Measurements from ENCODE around the gene LDHB.
"Not testable (repeated sequence)": the region's sequence is repeated elsewhere in the genome, so short reads cannot be mapped to it uniquely, and the experiment has no call there.

Gene LDHB

GRCh38 chr12:21657326-21658077, at the start of gene LDHB:
LDHB (minus strand) TSS chr12:21657842; CDS start chr12:21654671, 3,171 bp downstream.
- ATAC-seq = peak; percentile 96 to 97

DNA sequence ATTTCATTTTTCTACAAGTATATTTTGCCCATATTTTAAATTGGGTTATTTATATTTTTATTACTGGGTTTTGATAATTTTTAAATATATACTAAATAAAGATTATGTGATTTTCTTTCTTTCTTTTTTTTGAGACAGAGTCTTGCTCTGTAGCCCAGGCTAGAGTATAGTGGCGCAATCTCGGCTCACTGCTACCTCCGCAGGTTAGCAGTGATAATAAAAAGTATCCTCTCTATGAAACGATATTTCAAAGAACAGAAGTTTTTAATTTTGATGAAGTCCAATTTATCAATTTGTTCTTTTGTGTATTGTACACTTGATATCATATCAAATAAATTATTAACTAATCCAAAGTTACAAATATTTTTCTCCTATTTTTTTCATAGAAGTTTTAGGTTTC, 47.2 kb upstream of the LDHB start:
- ATAC-seq = no peak

- ATAC-seq = no peak
Measured at GRCh38 chr12:21699851-21700250, 42.2 kb upstream of the LDHB start.

- no peak for ATAC-seq
Measured at GRCh38 chr12:21697904-21698630, 40.4 kb upstream of the LDHB start.

DNA sequence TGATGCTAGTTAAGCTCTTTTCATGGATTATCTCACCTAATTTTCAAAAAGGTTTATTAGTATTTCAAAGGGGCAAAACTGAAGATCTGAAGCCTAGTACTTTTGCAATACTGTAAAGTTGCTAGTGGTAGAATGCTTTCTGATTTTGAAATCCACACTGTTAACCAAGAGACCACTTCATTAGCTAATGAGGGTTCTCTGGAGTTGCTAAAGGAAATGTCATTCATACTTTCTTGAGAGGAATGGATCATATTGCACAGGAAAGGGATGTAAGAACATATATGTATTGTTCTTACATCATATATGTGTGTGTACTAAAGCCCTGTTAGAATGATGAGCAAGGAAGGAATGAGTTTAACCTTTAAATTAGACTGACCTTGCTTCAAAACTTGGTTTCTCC, 39.0 kb upstream of the LDHB start:
- no peak for ATAC-seq

DNA sequence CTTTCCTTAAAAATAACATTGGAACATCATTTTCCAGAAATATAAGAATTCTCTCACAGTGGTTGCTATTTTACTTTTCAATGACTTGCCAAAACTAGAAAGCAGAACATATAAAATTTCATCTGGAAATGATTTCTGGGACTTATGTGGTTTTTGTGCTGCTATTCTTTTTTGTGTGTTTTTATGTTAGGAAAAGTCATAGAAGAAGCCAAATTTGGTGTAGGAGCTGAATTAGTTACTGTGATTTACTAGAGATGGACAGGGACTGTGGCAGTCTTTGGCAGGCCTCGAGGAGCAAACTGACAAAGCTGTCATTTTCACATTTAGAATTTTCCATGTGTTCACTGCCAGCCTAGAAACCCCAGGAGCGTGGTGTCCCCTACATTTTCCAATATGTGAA, 38.3 kb upstream of the LDHB start:
- ATAC-seq = no peak

- no peak for ATAC-seq
Measured at GRCh38 chr12:21694660-21695059, 37.0 kb upstream of the LDHB start.

DNA sequence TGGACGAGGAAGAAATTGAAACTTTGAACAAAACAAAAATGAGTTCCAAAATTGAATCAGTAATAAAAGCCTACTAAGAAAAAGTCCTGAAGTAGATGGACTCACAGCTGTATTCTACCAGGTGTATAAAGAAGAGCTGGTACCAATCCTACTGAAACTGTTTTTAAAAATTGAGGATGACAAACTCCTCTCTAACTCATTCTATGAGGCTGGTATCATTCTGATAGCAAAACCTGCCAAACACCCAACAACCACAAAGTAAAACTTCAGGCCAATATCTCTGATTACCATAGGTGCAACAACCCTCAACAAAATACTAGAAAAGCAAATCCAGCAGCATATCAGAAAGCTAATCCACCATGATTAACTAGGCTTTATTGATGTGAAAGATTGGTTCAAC, 33.9 kb upstream of the LDHB start:
- ATAC-seq = peak; percentile 32 to 55

DNA sequence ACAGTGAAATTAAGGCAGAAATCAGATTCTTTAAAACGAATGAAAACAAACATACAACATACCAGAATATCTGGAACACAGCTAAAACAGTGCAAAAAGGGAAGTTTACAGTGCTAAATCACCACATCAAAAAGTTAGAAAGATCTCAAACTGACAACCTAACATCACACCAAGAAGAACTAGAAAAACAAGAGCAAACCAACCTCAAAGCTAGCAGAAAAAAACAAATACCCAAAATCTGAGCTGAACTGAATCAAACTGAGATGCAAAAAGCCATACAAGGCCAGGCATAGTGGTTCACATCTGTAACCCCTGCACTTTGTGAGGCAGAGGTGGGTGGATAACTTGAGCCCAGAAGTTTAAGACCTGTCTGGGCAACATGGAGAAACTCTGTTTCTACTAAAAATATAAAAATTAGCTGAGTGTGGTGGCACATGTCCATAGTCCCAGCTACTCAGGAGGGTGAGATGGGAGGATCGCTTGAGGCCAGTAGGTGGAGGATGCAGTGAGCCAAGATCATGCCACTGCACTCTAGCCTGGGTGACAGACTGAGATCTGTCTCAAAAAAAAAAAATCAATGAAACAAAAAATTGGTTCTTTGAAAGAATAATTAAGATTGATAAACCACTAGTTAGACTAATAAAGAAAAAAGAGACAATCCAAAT, 33.2 kb upstream of the LDHB start:
- ATAC-seq = no peak

- no peak for ATAC-seq
Measured at GRCh38 chr12:21683115-21683514, 25.5 kb upstream of the LDHB start.

DNA sequence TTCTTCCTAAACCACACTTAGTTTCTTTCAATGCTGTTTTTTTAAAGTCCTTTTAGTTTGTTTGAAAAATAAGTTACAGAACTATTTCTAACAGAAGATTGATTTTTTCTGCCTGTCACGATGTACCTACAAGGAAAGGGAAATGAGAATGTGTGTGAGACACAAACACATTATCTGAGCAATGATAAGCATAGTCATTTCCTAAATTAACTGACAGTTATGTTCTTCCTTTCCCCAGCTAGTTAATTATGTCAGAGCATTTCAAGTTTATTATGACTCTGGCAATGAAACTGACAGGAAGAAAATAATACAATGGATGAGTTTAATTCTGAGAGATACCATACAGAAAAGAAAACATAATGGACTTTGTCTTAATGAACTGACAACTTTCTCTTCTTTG, 21.3 kb upstream of the LDHB start:
- peak; percentile 33 to 49 for ATAC-seq

- ATAC-seq = peak; percentile 20 to 32
Measured at GRCh38 chr12:21677622-21678277, 20.1 kb upstream of the LDHB start.

DNA sequence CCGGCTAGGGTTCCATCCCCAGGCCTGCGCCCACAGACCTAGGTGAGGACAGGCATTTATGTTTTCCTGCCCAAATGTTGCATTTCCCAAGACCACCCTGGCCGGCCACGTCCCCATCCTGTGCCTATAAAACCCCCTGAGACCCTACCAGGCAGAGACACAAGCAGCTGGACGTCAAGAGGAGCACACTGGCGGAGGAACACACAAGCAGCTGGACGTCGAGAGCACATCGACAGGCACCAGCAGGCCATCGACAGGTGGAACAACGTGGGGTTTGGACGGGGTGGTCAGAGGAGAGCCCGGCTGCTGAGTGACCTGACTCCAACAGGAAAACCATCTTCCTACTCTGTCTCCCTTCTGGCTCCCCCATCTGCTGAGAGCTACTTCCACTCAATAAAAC, 19.6 kb upstream of the LDHB start:
- ATAC-seq = no peak

- peak; percentile 70 to 77 for ATAC-seq
Measured at GRCh38 chr12:21676776-21677175, 19.1 kb upstream of the LDHB start.

DNA sequence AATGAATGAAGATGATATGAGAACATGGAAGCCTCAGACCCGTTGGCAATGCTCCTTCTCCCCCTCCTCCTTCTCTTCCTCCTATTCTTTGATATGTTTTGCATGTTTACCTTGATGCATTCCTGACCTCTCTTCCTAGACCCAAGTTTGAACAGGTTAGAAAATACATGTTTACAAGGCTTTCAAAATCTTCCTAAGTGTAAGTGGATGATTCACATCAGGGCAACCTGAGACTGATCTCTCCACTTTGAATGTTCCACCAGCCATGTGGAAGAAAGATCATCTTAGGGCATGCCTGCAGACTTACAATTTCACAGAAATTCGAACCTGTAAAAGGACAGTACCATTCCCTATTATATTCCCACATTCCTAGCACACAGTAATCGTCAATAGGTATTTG, 18.0 kb upstream of the LDHB start:
- no peak for ATAC-seq

DNA sequence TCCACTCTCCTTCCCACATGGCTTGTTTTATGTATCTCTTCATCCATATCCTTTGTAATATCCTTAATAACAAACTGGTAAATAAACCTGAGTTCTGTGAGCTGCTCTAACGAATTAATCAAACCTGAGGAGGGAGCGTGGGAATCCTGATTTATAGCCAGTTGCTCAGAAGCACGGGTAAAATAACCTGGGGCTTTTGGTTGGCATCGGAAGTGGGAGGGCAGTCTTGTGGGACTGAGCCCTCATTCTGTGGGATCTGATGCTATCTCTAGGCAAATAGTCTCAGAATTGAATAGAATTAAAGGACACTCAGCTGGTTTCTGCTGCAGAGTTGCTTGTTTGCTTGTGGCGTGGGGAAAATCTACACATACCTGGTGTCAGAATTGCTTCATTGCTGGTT, 17.5 kb upstream of the LDHB start:
- ATAC-seq = no peak

- not testable (repeated sequence) for ATAC-seq
Measured at GRCh38 chr12:21673830-21674552, 16.3 kb upstream of the LDHB start.

- ATAC-seq = no peak
Measured at GRCh38 chr12:21672146-21672545, 14.5 kb upstream of the LDHB start.

DNA sequence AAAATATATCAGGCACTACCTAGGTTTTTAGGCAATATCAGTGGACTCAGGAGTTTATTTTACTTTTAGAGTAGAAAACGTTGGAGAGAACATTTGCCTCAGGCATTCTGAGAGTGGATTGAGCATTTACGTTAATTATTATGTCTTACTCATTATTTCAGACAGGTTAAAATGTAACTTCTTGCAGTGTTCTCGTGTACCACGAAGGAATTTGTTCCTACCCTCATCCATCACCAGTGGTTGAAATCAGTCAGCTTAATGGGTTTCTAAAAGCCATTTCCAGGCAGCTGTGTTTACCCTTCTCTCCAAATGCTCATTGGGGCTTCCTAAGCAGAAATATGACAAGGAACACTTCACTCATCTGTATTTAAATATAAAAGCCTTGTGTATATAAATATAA, 9.1 kb upstream of the LDHB start:
- ATAC-seq = no peak

DNA sequence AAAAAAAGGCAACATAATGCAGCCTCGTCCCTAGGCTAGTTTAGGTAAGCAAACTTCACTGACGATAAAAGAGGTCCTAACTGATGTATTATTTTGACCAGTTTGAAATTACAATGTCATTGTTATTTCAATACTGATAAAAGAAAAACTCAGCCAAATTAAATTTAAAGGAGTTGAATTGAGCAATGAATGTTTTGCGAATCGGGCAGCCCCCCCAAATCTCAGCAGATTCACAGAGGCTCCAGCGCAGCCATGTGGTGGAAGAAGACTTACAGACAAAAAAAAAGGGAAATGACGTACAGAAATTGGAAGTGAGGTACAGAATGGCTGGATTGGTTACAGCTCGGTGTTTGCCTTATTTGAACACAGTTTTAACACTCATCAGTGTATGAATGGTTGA, 8.2 kb upstream of the LDHB start:
- ATAC-seq = no peak

DNA sequence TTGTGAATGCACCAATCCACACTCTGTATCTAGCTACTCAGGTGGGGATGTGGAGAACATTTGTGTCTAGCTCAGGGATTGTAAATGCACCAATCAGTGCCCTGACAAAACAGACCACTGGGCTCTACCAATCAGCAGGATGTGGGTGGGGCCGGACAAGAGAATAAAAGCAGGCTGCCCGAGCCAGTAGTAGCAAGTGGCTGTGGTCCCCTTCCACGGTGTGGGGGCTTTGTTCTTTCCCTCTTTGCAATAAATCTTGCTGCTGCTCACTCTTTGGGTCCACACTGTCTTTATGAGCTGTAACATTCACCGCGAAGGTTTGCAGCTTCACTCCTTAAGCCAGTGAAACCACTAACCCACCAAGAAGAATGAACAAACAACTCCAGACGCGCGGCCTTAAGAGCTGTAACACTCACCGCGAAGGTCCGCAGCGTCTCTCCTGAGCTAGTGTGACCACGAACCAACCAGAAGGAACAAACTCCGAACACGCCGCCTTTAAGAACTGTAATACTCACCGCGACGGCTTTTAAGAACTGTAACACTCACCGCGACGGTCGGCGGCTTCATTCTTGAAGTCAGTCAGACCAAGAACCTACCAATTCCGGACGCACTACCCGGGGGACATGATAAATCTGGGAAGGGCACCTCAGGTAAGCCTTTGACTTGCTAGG, 4.6 kb upstream of the LDHB start:
- no peak for ATAC-seq
